IMR-90 (cell line): ENCODE measurements around the gene RPL10A.

ENCODE experiments used
- CEBPB ChIP-seq: IDR thresholded peaks from 2 replicates; pipeline ENCODE4 v1.6.1; 2012; ENCODE audit warnings: low read depth, low read length, improper control_type of control experiment
- MAZ ChIP-seq: IDR thresholded peaks from 2 replicates; pipeline ENCODE4 v1.6.1; 2012; ENCODE audit warnings: low read depth, mild to moderate bottlenecking, low read length, improper control_type of control experiment, moderate library complexity, borderline replicate concordance
- MXI1 ChIP-seq: IDR thresholded peaks from 2 replicates; pipeline ENCODE4 v1.6.1; 2012; ENCODE audit warnings: low read depth, mild to moderate bottlenecking, low read length, moderate library complexity, borderline replicate concordance
- POLR2A ChIP-seq: IDR thresholded peaks from 2 replicates; pipeline ENCODE4 v1.6.1; 2012; ENCODE audit warnings: mild to moderate bottlenecking, low read depth, low read length
- RCOR1 ChIP-seq: IDR thresholded peaks from 2 replicates; pipeline ENCODE4 v1.6.1; 2012; ENCODE audit warnings: mild to moderate bottlenecking, low read length, improper control_type of control experiment; ENCODE audit not compliant: insufficient replicate concordance
- TF ChIP-seq, protein P1 (sequence below): conservative IDR thresholded peaks from 2 replicates; pipeline ENCODE4 v1.5.1; 2012; ENCODE audit warnings: mild to moderate bottlenecking, low read depth, low read length, improper control_type of control experiment
- TF ChIP-seq, protein P2 (sequence below): fragments of 150-350 bp; IDR thresholded peaks from 2 replicates; pipeline ENCODE4 v1.6.1; 2017; ENCODE audit warnings: mild to moderate bottlenecking, antibody characterized with exemption, low read length, low read depth

DNA sequence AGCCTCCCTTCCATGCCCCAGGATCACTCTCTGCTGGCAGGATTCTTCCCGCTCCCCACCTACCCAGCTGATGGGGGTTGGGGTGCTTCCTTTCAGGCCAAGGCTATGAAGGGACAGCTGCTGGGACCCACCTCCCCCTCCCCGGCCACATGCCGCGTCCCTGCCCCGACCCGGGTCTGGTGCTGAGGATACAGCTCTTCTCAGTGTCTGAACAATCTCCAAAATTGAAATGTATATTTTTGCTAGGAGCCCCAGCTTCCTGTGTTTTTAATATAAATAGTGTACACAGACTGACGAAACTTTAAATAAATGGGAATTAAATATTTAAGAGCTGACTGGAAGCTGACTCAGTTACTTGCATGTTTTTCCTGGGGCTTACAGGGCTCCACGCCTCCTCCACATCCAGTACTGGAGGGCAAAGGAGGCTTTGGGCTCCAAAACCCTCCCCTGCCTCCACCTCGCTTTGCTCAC, 40.3 kb upstream of the RPL10A start:
- TF ChIP-seq, protein P1, sequence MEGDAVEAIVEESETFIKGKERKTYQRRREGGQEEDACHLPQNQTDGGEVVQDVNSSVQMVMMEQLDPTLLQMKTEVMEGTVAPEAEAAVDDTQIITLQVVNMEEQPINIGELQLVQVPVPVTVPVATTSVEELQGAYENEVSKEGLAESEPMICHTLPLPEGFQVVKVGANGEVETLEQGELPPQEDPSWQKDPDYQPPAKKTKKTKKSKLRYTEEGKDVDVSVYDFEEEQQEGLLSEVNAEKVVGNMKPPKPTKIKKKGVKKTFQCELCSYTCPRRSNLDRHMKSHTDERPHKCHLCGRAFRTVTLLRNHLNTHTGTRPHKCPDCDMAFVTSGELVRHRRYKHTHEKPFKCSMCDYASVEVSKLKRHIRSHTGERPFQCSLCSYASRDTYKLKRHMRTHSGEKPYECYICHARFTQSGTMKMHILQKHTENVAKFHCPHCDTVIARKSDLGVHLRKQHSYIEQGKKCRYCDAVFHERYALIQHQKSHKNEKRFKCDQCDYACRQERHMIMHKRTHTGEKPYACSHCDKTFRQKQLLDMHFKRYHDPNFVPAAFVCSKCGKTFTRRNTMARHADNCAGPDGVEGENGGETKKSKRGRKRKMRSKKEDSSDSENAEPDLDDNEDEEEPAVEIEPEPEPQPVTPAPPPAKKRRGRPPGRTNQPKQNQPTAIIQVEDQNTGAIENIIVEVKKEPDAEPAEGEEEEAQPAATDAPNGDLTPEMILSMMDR = no peak
- TF ChIP-seq POLR2A (no peak), RCOR1 (no peak), CEBPB (0 out of 2 replicates have a peak, but pooled peaks have one; percentile 44), MAZ (peak; percentile 20; the same call in 1 of the 2 replicates), MXI1 (peak; percentile 93)
- TF ChIP-seq, protein P2, sequence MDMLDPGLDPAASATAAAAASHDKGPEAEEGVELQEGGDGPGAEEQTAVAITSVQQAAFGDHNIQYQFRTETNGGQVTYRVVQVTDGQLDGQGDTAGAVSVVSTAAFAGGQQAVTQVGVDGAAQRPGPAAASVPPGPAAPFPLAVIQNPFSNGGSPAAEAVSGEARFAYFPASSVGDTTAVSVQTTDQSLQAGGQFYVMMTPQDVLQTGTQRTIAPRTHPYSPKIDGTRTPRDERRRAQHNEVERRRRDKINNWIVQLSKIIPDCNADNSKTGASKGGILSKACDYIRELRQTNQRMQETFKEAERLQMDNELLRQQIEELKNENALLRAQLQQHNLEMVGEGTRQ = no peak
